Hematopoietic multipotent progenitor cell treated with erythropoietin and hydrocortisone succinate and interleukin-3 and kit ligand, for 17 days (in vitro differentiated cells): Measurements from ENCODE around the gene LDHB.
"Not testable (repeated sequence)": the region's sequence is repeated elsewhere in the genome, so short reads cannot be mapped to it uniquely, and the experiment has no call there.

Experiments used
- DNase-seq: peaks from one replicate; pipeline ENCODE4 v3.0.0-alpha.2; 2015; ENCODE audit warnings: low spot score

LDHB gene

GRCh38 chr12:21657326-21658077 lies at the start of gene LDHB:
TSS of gene LDHB (minus strand) at chr12:21657842. CDS start at chr12:21654671, 3,171 bp downstream.
- peak; percentile 17 for DNase-seq

GRCh38 chr12:21704847-21705246 lies 47.2 kb upstream of the LDHB start:
- no peak for DNase-seq

- DNase-seq = no peak
Observed at GRCh38 chr12:21699851-21700250, 42.2 kb upstream of the LDHB start.

- peak; percentile 15 for DNase-seq
Observed at GRCh38 chr12:21697904-21698630, 40.4 kb upstream of the LDHB start.

- DNase-seq = no peak
Observed at GRCh38 chr12:21696625-21697024, 39.0 kb upstream of the LDHB start.

- no peak for DNase-seq
Observed at GRCh38 chr12:21695986-21696385, 38.3 kb upstream of the LDHB start.

GRCh38 chr12:21694660-21695059 lies 37.0 kb upstream of the LDHB start:
- DNase-seq = no peak

- DNase-seq = no peak
Observed at GRCh38 chr12:21691515-21691914, 33.9 kb upstream of the LDHB start.

- no peak for DNase-seq
Observed at GRCh38 chr12:21690704-21691368, 33.2 kb upstream of the LDHB start.

GRCh38 chr12:21683115-21683514 lies 25.5 kb upstream of the LDHB start:
- DNase-seq = no peak

GRCh38 chr12:21678959-21679358 lies 21.3 kb upstream of the LDHB start:
- DNase-seq = no peak

- DNase-seq = no peak
Observed at GRCh38 chr12:21677622-21678277, 20.1 kb upstream of the LDHB start.

- no peak for DNase-seq
Observed at GRCh38 chr12:21677204-21677603, 19.6 kb upstream of the LDHB start.

- DNase-seq = no peak
Observed at GRCh38 chr12:21676776-21677175, 19.1 kb upstream of the LDHB start.

- no peak for DNase-seq
Observed at GRCh38 chr12:21675641-21676040, 18.0 kb upstream of the LDHB start.

- DNase-seq = no peak
Observed at GRCh38 chr12:21675096-21675495, 17.5 kb upstream of the LDHB start.

- DNase-seq = not testable (repeated sequence)
Observed at GRCh38 chr12:21673830-21674552, 16.3 kb upstream of the LDHB start.

GRCh38 chr12:21672146-21672545 lies 14.5 kb upstream of the LDHB start:
- DNase-seq = no peak

GRCh38 chr12:21666722-21667121 lies 9.1 kb upstream of the LDHB start:
- DNase-seq = no peak

GRCh38 chr12:21665816-21666215 lies 8.2 kb upstream of the LDHB start:
- DNase-seq = no peak

- DNase-seq = no peak
Observed at GRCh38 chr12:21662122-21662792, 4.6 kb upstream of the LDHB start.
